ENCODE results near the gene REEP1.
"Not testable (repeated sequence)": the region's sequence is repeated elsewhere in the genome, so short reads cannot be mapped to it uniquely, and the experiment has no call there.

REEP1 gene

DNA sequence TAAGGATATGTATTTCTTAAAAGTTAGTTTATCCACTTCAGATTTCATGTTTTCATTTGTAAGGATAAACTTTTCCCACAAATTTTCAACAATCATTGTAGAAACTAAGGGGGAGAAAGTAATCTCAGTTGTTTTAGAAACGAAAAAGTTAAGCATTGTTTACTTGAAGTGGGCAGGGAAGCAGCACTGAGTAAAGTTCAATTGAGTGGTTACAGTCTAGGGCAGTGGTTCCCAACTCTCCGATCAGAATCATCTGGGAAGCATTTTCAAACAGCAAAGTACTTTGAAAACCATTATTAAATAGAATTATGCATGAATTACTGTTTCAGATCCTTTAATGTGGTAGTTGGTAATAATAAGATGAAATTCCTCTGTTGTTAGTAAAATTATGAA is 125.6 kb downstream of the REEP1 start:
- Mint-ChIP-seq H3K4me1 (ENCODE audit: low read depth) (peaks cover 8% of the 10 kb centered on the region), H3K27me3 (no peaks in the 10 kb centered on the region), H3K4me3 (no peak overlapping the region), H3K36me3 (ENCODE audit: low read depth) (peaks cover 68% of the 10 kb centered on the region), H3K9me3 (no peaks in the 10 kb centered on the region), H3K27ac (no peak overlapping the region)

DNA sequence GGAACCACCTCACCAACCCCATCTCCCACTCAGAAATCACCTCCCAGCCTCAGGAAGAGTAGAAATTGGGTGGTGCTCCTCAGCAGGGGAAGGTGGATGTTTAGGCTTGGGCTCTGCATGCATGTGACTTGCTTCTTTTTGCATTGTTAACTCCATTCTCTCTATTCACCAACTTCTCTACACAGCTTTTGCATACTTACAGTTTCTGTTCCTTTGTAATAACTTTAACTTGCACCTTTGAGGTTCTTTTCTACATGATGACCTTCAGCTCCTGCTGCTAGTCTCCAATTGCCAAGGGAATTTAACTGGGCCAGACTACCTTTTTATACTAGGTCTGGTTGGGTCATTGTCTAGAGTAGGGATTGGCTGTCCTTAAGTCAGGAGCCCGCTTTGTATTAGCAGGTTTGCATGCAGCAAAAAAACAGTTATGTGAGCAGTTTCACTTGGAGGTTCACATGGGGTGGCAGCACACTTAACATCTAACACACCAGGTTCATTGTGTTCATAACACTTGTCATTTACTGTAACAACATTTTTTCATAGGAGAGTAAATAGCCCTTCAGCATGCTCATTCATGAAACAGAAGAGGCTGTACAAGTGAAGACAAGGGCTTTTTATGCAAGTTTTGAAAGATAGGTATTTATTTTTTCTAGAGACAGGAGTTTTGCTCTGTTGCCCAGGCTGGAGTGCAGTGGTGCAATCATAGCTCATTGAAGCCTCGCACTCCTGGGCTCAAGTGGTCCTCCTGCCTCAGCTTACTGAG is 126.2 kb downstream of the REEP1 start:
- no peak overlapping the region for H3K27ac Mint-ChIP-seq

DNA sequence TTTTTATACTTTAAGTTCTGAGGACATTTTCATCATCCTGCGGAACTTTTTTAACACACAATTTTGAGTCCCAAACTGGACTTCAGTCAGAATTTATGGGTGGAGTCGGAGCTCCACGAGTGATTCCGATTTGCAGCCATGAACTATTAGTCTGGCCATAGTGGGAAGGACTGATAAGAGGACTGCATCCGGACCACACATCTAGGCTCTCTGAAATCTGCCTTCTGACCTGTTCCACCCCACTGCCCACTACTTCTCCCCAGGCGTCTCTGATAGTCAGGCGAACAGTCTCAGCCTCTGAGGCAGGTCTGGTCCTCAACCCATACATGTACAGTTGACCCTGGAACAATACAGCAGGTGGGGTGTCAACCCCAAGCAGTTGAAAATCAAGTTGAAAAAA is 133.0 kb downstream of the REEP1 start:
- no peaks in the 10 kb centered on the region for H3K9me3 Mint-ChIP-seq
- no peaks in the 10 kb centered on the region for H3K27me3 Mint-ChIP-seq
- H3K27ac Mint-ChIP-seq, result no peak overlapping the region
- peaks cover 34% of the 10 kb centered on the region for H3K4me1 Mint-ChIP-seq (ENCODE audit: low read depth)
- peaks cover 51% of the 10 kb centered on the region for H3K36me3 Mint-ChIP-seq (ENCODE audit: low read depth)
- H3K4me3 Mint-ChIP-seq, result no peak overlapping the region

More for the DNA sequence above, 126.2 kb downstream of the REEP1 start:
- peaks cover 4% of the 10 kb centered on the region for H3K4me1 Mint-ChIP-seq (ENCODE audit: low read depth)
- H3K9me3 Mint-ChIP-seq, result no peaks in the 10 kb centered on the region
- H3K4me3 Mint-ChIP-seq, result no peak overlapping the region
- H3K27me3 Mint-ChIP-seq, result no peaks in the 10 kb centered on the region
- peaks cover 72% of the 10 kb centered on the region for H3K36me3 Mint-ChIP-seq (ENCODE audit: low read depth)

DNA sequence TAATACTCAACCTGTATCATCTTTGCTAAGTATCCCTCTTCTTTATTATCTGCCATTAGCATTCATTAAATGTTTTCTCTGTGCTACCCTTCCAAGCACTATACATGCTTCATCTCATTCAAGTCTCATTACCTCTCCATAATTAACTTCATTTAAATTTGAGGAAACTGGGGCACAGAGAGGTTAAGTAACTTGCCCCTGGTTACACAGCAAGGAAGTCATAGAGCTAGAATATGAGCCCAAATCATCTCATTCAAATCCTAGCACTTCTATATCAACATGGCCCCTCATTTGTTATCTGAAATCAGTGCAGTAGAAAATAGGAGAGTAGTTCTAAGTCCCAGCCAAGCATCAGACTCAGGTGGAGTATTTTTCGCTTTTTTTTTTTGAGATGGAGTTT is 133.8 kb downstream of the REEP1 start:
- Mint-ChIP-seq H3K4me3 (no peak overlapping the region), H3K36me3 (ENCODE audit: low read depth) (peaks cover 46% of the 10 kb centered on the region), H3K9me3 (no peaks in the 10 kb centered on the region), H3K27ac (no peak overlapping the region), H3K27me3 (no peaks in the 10 kb centered on the region), H3K4me1 (ENCODE audit: low read depth) (peaks cover 35% of the 10 kb centered on the region)

DNA sequence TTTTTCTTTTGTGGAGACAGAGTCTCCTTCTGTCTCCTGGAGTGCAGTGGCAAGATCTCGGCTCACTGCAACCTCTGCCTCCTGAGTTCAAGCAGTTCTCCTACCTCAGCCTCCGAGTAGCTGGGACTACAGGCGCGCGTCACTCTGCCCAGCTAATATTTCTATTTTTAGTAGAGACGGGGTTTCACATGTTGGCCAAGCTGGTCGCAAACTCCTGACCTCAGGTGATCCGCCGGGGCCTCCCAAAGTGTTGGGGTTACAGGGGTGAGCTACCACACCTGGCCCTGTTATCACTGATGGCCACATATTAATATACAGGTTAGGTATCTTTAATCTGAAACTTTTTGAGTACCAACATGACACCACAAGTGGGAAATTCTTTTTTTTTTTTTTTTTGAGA is 134.7 kb downstream of the REEP1 start:
- Mint-ChIP-seq H3K27ac (no peak overlapping the region), H3K4me1 (ENCODE audit: low read depth) (peaks cover 35% of the 10 kb centered on the region), H3K4me3 (no peak overlapping the region), H3K36me3 (ENCODE audit: low read depth) (peaks cover 39% of the 10 kb centered on the region), H3K27me3 (no peaks in the 10 kb centered on the region), H3K9me3 (no peaks in the 10 kb centered on the region)

DNA sequence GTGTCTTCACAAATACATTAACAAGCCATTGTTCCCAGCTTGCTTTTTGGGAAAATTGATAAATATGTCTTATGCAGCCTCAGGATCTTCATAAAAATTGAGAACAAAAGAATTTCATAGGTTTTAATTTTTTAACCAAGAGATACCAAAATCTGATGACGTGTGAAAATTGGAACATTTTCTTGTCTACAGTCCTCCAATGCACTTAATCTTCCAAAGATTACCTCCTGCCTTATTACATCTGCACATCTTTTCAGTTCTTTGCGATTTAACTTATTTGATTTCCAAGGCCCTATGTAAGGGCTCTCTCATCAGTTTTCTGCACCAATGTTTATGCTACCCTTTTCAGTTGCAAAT is 135.1 kb downstream of the REEP1 start:
- peak overlapping the region; percentile 50 for H3K27ac Mint-ChIP-seq
- no peaks in the 10 kb centered on the region for H3K9me3 Mint-ChIP-seq
- H3K27me3 Mint-ChIP-seq, result no peaks in the 10 kb centered on the region
- no peak overlapping the region for H3K4me3 Mint-ChIP-seq
- H3K4me1 Mint-ChIP-seq (ENCODE audit: low read depth), result peaks cover 35% of the 10 kb centered on the region
- H3K36me3 Mint-ChIP-seq (ENCODE audit: low read depth), result peaks cover 35% of the 10 kb centered on the region

DNA sequence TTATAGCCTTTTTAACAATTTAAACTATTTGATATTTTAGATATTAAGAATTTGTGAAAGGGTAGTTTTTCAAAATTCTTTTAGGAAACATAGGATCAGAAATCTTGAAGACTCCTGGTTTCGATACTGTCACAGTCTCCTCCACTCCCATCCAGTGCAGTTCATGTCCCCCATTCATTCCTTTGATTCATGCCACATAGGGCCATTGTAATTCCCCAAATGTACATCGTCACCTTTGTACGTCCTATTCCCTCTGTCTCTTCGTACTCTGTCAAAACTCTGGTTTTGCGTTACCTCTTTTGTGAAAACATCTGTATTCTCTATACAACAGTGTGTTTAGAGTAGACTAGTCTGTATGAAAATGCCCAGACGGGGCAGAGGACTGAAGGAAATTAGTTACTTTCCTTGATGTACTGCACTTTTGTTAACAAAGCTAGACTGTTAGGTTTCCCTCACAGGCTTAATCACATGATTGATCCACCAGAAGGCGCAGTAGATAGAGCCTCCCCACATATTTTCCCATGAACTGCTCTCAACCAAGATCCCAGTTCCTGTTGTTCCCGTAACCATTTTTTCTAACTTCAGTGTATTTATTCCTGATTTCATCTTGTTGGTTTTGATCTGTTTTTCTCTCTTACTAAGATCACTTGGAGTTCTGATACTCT is 135.6 kb downstream of the REEP1 start:
- H3K4me1 Mint-ChIP-seq (ENCODE audit: low read depth), result peaks cover 38% of the 10 kb centered on the region
- H3K27ac Mint-ChIP-seq, result peak overlapping the region; percentile 50
- H3K27me3 Mint-ChIP-seq, result no peaks in the 10 kb centered on the region
- H3K9me3 Mint-ChIP-seq, result no peaks in the 10 kb centered on the region
- H3K36me3 Mint-ChIP-seq (ENCODE audit: low read depth), result peaks cover 30% of the 10 kb centered on the region
- peak overlapping the region; percentile 40 for H3K4me3 Mint-ChIP-seq

DNA sequence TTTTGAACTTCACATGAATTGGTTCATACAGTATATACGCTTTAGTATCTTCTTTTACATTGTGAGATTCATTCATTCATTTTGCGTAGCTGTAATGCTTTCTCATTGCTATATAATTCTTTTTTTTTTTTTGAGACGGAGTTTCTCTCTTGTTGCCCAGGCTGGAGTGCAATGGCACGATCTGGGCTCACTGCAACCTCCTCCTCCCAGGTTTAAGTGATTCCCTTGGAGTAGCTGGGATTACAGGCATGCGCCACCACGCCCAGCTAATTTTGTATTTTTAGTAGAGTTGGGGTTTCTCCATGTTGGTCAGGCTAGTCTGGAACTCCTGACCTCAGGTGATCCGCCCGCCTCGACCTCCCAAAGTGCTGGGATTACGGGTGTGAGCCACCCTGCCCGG is 136.9 kb downstream of the REEP1 start:
- peak overlapping the region; percentile 93 for H3K4me3 Mint-ChIP-seq
- peaks cover 20% of the 10 kb centered on the region for H3K36me3 Mint-ChIP-seq (ENCODE audit: low read depth)
- not testable (repeated sequence) for H3K27me3 Mint-ChIP-seq, H3K9me3 Mint-ChIP-seq
- H3K27ac Mint-ChIP-seq, result peak overlapping the region; percentile 75
- peaks cover 46% of the 10 kb centered on the region for H3K4me1 Mint-ChIP-seq (ENCODE audit: low read depth)

DNA sequence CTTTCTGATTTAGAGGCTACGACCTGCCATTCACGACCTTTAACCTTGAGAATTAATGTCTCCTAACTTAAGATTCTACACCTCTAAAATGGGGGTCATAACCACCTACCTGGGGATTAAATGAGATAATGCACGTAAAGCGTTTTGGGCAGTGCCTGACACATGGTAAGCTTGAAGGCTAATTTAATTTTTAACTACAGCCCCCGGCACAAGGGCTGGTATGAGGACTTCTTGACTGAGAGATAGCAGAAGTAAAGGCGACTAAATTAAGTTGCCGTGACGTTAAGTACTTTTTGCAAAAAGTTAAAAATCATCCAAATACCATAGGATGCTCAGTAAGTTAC is 137.6 kb downstream of the REEP1 start:
- H3K4me3 Mint-ChIP-seq, result peak overlapping the region; percentile 93
- peaks cover 21% of the 10 kb centered on the region for H3K36me3 Mint-ChIP-seq (ENCODE audit: low read depth)
- peak overlapping the region; percentile 93 for H3K27ac Mint-ChIP-seq
- H3K27me3 Mint-ChIP-seq, result no peaks in the 10 kb centered on the region
- no peaks in the 10 kb centered on the region for H3K9me3 Mint-ChIP-seq
- peaks cover 49% of the 10 kb centered on the region for H3K4me1 Mint-ChIP-seq (ENCODE audit: low read depth)

DNA sequence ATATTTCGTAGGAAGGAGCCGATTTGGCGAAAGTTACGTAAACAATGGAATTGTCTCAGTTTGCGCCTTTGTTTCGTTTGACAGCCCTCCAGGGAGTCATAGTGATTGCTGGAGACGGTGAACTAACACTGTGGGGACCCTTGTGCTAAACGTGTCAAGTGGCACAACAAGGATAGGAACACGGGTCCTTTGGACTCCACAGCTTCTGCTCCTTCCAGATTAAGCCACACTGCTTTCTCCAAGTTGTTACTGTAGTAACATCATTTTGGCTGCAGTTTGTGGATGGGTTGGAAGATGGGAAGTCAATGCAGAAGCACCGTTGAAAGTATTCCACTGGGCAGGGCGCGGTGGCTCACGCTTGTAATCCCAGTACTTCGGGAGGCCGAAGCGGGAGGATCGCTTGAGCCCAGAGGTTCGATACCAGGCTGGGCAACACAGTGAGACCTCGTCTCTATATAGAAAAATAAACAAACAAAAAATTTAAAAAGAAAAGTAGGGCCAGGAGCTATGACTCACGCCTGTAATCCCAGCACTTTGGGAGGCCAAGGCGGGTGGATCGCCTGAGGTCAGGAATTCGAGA is 141.5 kb downstream of the REEP1 start:
- H3K27ac Mint-ChIP-seq, result peak overlapping the region; percentile 97
- peak overlapping the region; percentile 99 for H3K4me3 Mint-ChIP-seq
- H3K4me1 Mint-ChIP-seq (ENCODE audit: low read depth), result peaks cover 58% of the 10 kb centered on the region
- peaks cover 26% of the 10 kb centered on the region for H3K36me3 Mint-ChIP-seq (ENCODE audit: low read depth)
- no peaks in the 10 kb centered on the region for H3K27me3 Mint-ChIP-seq
- no peaks in the 10 kb centered on the region for H3K9me3 Mint-ChIP-seq

DNA sequence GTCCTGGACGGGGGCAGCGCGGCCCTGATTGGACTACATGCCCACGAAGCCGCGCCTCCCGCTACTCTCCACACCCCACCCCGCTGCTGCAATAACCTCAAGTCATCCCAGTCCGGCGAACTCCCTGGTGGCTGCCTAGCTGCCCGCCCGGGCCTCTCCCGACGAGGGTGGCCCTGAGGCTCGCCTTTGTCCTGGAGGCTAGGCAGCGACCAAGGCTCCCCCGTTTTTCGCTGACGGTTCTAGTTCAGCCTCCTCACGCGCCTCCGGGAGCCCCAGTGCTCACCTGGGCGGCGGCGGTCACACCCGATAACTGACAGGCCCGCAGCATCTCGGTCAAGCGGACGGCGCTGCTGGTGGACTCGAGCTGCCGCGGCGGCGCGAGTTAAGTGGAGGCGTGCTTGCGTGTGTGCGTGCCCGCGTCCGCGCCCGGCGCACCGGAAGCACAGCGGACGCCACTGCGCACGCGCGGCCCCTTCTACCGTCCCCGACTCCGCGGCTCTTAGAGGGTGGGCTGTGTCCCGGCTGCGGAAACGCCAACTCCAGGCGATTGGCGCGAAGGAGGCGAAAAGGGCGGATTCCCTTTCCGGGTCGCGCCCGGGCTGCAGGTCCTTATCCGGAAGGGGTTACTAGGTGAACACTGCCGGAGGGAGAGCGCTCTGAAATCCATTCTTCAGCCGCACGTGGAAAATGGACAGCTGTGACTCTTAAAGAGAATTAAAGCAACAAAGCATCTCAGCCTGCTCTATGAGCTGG is 142.2 kb downstream of the REEP1 start, which contains the start of gene IMMT:
Gene IMMT, minus strand, starts transcription at position 408 of the 753 bp plus-strand sequence. Its CDS starts 80 bp downstream, at position 328.
- peaks cover 58% of the 10 kb centered on the region for H3K4me1 Mint-ChIP-seq (ENCODE audit: low read depth)
- peaks cover 33% of the 10 kb centered on the region for H3K36me3 Mint-ChIP-seq (ENCODE audit: low read depth)

DNA sequence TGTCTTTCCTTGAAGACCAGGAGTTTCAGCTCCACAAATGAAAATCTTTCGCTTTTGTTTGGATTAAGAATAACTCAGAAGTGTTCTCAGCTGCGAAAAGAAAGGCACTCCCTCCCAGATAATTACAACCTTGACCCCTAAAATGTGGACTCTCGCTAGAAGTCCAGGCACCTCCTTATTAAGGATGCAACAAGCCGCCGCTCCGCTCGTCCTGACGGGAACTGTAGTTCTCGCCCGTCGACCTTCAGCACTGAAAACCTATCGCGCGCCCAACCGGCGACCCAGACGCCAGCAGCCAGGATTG is 142.7 kb downstream of the REEP1 start:
- Mint-ChIP-seq H3K4me3 (peak overlapping the region; percentile 99), H3K27ac (peak overlapping the region; percentile 97), H3K36me3 (ENCODE audit: low read depth) (peaks cover 38% of the 10 kb centered on the region), H3K27me3 (no peaks in the 10 kb centered on the region), H3K4me1 (ENCODE audit: low read depth) (peaks cover 63% of the 10 kb centered on the region), H3K9me3 (no peaks in the 10 kb centered on the region)

More for the DNA sequence above, 142.2 kb downstream of the REEP1 start, which contains the start of gene IMMT:
- Mint-ChIP-seq H3K27me3 (no peaks in the 10 kb centered on the region), H3K4me3 (peak within 1 kb of the TSS; percentile 99), H3K9me3 (no peaks in the 10 kb centered on the region), H3K27ac (peak within 1 kb of the TSS; percentile 97)

DNA sequence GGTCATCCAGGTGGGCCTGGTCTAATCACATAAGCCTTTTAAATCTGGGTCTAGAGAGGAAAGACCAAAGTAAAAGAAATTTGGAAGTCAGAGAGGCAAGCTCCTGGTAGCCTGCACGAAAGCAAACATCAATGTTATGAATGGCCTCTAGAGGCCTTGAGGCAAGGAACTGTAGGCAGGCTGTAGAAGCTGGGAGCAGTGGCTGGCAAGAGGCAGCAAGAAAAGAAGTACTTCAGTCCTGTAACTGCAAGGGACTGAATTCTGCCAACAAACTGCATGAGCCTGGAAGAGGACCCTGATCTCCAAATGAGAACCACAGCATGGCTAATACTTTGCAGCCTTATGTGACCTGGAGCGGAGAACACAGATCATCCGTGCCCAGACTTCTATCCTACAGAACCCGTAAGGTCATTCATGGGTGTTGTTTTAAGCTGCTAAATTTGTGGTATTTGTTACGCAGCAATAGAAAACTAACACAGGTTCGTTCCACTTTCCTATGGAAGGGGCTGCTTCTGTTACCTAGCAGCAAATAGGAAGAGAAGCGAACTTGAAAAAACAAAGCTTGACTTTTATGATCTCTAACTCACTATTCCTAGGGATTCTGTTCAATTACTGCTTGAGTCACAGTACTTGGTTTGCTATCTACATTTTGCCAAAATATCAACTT is 143.4 kb downstream of the REEP1 start:
- Mint-ChIP-seq H3K4me1 (ENCODE audit: low read depth) (peaks cover 65% of the 10 kb centered on the region), H3K9me3 (no peaks in the 10 kb centered on the region), H3K27me3 (no peaks in the 10 kb centered on the region), H3K36me3 (ENCODE audit: low read depth) (peaks cover 34% of the 10 kb centered on the region), H3K4me3 (peak overlapping the region; percentile 99), H3K27ac (peak overlapping the region; percentile 97)

DNA sequence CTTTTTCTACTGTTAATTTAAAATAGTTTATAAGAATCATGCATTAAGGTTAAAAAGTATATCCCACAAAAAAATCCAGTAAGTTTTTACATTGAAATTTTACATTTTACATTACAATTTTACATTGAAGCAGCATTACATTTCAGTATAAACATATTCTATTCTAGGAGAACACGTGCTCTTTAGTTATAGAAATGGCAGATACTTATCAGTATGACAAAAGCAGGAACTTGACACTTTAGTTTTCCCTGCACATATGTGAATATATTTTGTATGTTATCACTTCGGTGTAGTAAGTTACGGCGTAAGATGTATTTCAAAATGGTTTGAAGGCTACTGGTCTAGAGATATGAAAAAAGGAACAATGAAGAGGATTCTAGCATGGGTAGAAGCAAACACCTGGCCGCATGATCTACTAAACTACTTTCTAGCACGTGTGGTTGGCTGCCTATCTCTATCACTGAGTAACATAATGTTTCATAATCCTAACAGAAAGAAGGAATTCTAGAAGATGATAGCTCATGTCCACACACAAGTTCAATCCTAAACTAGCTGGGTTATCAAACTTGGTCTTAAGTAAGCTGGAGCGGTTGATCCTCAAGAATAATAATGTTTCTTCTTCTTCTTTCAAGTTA is 147.5 kb downstream of the REEP1 start:
- Mint-ChIP-seq H3K4me1 (ENCODE audit: low read depth) (peaks cover 91% of the 10 kb centered on the region), H3K27me3 (no peaks in the 10 kb centered on the region), H3K4me3 (no peak overlapping the region), H3K9me3 (no peaks in the 10 kb centered on the region), H3K36me3 (ENCODE audit: low read depth) (peaks cover 63% of the 10 kb centered on the region), H3K27ac (no peak overlapping the region)
